SKM-1 treated with dmso at 0.1 percent for 144 hours (cell line): ENCODE data around the gene ELF2.
"Not testable (repeated sequence)": the region's sequence is repeated elsewhere in the genome, so short reads cannot be mapped to it uniquely, and the experiment has no call there.

Source experiments
- DNase-seq: peaks from one replicate; lab custom pipeline; 2025; ENCODE audit not compliant: unreplicated experiment; lab: John Stamatoyannopoulos, UW

The ELF2 gene

GRCh38 chr4:139024686-139025085 lies 152.3 kb downstream of the ELF2 start:
- DNase-seq: no peak

GRCh38 chr4:139022835-139023234 lies 154.2 kb downstream of the ELF2 start:
- no peak for DNase-seq

- DNase-seq: not testable (repeated sequence)
Observed at GRCh38 chr4:139021071-139021470, 155.9 kb downstream of the ELF2 start.

- no peak for DNase-seq
Observed at GRCh38 chr4:139020384-139020783, 156.6 kb downstream of the ELF2 start.

- DNase-seq: no peak
Observed at GRCh38 chr4:139018971-139019758, 157.9 kb downstream of the ELF2 start.

GRCh38 chr4:139018501-139018900 lies 158.5 kb downstream of the ELF2 start:
- DNase-seq: no peak

GRCh38 chr4:139017861-139018260 lies 159.2 kb downstream of the ELF2 start:
- DNase-seq: no peak

- DNase-seq: peak; percentile 39
Observed at GRCh38 chr4:139015948-139016471, 161.0 kb downstream of the ELF2 start.

- peak; percentile 86 for DNase-seq
Observed at GRCh38 chr4:139015269-139015947, 161.6 kb downstream of the ELF2 start, which contains the start of gene NOCT. Gene NOCT, plus strand, starts transcription at chr4:139015781. Its CDS starts 201 bp downstream, at chr4:139015982.

GRCh38 chr4:139014371-139015268 lies 162.4 kb downstream of the ELF2 start:
- peak; percentile 51 for DNase-seq

GRCh38 chr4:139011225-139011950 lies 165.6 kb downstream of the ELF2 start:
- DNase-seq: no peak

GRCh38 chr4:139009702-139010101 lies 167.3 kb downstream of the ELF2 start:
- no peak for DNase-seq

- DNase-seq: not testable (repeated sequence)
Observed at GRCh38 chr4:139008278-139008677, 168.7 kb downstream of the ELF2 start.

- DNase-seq: no peak
Observed at GRCh38 chr4:139007640-139008039, 169.4 kb downstream of the ELF2 start.
